HEK293 (cell line): ENCODE results near the gene PDZD8.

Experiments used
- CTCF ChIP-seq: fragments of 450-650 bp; formaldehyde crosslinking; IDR thresholded peaks from 2 replicates; pipeline ENCODE4 v1.5.1; 2016; ENCODE audit warnings: missing biosample characterization, missing genetic modification characterization
- GLIS1 ChIP-seq: fragments of 450-650 bp; formaldehyde crosslinking; IDR thresholded peaks from 2 replicates; pipeline ENCODE4 v1.5.1; 2016; ENCODE audit warnings: missing biosample characterization, missing genetic modification characterization
- KLF16 ChIP-seq: fragments of 450-650 bp; formaldehyde crosslinking; IDR thresholded peaks from 2 replicates; pipeline ENCODE4 v1.5.1; 2017; ENCODE audit warnings: missing biosample characterization, missing genetic modification characterization
- KLF9 ChIP-seq: fragments of 450-650 bp; formaldehyde crosslinking; IDR thresholded peaks from 2 replicates; pipeline ENCODE4 v1.5.1; 2016; ENCODE audit warnings: missing biosample characterization, missing genetic modification characterization, low read depth
- PRDM10 ChIP-seq: fragments of 450-650 bp; formaldehyde crosslinking; IDR thresholded peaks from 2 replicates; pipeline ENCODE4 v1.5.1; 2016; ENCODE audit warnings: missing biosample characterization, missing genetic modification characterization
- SP7 ChIP-seq: fragments of 450-650 bp; formaldehyde crosslinking; IDR thresholded peaks from 2 replicates; pipeline ENCODE4 v1.5.1; 2016; ENCODE audit warnings: missing biosample characterization, missing genetic modification characterization
- YY2 ChIP-seq: fragments of 450-650 bp; formaldehyde crosslinking; IDR thresholded peaks from 2 replicates; pipeline ENCODE4 v1.5.1; 2016; ENCODE audit warnings: missing biosample characterization, missing genetic modification characterization
- ZBTB17 ChIP-seq: fragments of 450-650 bp; formaldehyde crosslinking; IDR thresholded peaks from 2 replicates; pipeline ENCODE4 v1.5.1; 2016; ENCODE audit warnings: missing biosample characterization, missing genetic modification characterization
- ZNF2 ChIP-seq: fragments of 450-650 bp; formaldehyde crosslinking; IDR thresholded peaks from 2 replicates; pipeline ENCODE4 v1.5.1; 2016; ENCODE audit warnings: missing biosample characterization, missing genetic modification characterization
- ZNF324 ChIP-seq: fragments of 450-650 bp; formaldehyde crosslinking; IDR thresholded peaks from 2 replicates; pipeline ENCODE4 v1.5.1; 2016; ENCODE audit warnings: missing biosample characterization, missing genetic modification characterization
- ZNF768 ChIP-seq: fragments of 450-650 bp; formaldehyde crosslinking; IDR thresholded peaks from 2 replicates; pipeline ENCODE4 v1.5.1; 2018; ENCODE audit warnings: missing biosample characterization, mild to moderate bottlenecking, missing genetic modification characterization

GRCh38 chr10:117242463-117242832 is 132.8 kb downstream of the PDZD8 start:
- TF ChIP-seq SP7 (tag by site-specific recombination) (no peak), CTCF (tag by site-specific recombination) (no peak), YY2 (tag by site-specific recombination) (no peak), ZNF768 (tag by site-specific recombination) (no peak), GLIS1 (no peak), ZNF2 (no peak), ZNF324 (tag by site-specific recombination) (no peak), KLF16 (tag by site-specific recombination) (no peak), PRDM10 (tag by site-specific recombination) (no peak), ZBTB17 (tag by site-specific recombination) (no peak), KLF9 (tag by site-specific recombination) (no peak)
